Omental fat pad (tissue), 4 donors: ENCODE measurements around the gene KRT23. TPM values are rescaled to one million over a fixed set of nuclear protein-coding genes. Genes with fewer than 3 reads are reported as not detected.

Experiments
- ATAC-seq: fragments of 150-250 bp; one replicate; pipeline ENCODE4 v1.9.1; 2016; ENCODE audit warnings: mild to moderate bottlenecking, moderate library complexity; ENCODE audit not compliant: low FRiP score
- DNase-seq: peaks from one replicate; pipeline ENCODE4 v3.0.0-alpha.2; 2019; ENCODE audit warnings: low spot score
- CTCF ChIP-seq, 3 donors: fragments of 450-650 bp; IDR thresholded peaks; one replicate each; pipeline ENCODE4 v1.5.1; 2016 to 2017; ENCODE audit warnings: antibody characterized with exemption in 3 of 3, mild to moderate bottlenecking in 3 of 3, moderate library complexity in 2 of 3
- total RNA-seq, 4 donors: library from RNA; depleted of rRNA; stranded (reverse); fragments of >200 nt; gene quantifications; one replicate each; pipeline ENCODE4 v1.1.0, GENCODE V29; 2016

The KRT23 gene
- total RNA-seq, 4 donors from 2014 or later, result 4.3 TPM; not detected in 3

- no peak for TF ChIP-seq CTCF (IDR thresholded peaks at IDR 0.05)
- DNase-seq, result no peak
- ATAC-seq, result no peak
These were observed 24.1 kb upstream of the KRT23 start for GRCh38 chr17:40961591-40961990.

GRCh38 chr17:40960144-40960543, 22.7 kb upstream of the KRT23 start:
- ATAC-seq (peak; percentile 70), DNase-seq (no peak)
- TF ChIP-seq CTCF (IDR thresholded peaks at IDR 0.05), result no peak

GRCh38 chr17:40958086-40958953, 20.9 kb upstream of the KRT23 start:
- ATAC-seq, result no peak
- no peak for DNase-seq

DNA sequence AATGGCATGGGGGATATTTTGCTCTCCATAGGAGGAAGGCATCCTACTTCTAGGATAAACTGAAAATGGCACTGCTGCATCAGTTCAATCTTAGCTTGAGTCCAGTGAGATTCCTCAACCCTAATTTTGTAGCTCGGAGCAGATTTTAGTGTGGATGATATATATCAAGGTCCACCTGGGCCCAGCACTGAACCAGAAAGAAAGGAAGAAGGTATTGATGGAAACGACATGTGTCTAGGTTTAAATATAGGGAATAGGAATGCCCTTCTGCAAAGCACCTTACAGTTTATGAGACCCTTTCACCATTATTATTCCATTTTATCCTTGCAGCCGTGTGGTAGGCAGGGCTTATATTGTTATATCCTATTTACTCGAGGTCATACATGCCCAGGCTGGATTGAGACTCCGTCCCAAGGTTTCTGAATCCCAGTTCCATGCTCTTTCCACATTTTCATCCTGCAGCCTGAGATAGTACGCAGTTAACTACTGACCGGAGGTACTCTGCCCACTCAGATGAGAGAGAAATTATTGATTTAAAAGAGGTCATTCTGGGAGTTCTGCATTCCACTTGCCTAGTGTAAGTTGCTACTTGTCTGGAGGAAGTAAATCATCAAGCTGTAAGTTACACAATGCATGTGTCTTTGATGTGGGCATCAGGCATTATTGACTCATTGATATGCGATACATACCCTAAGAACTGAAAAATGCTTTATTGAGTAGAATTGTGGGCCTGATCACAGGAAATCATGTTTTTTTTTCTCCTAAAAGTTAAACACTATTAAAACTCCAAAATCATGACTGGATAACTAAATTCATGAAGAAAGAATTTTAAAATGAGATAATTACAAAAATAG, 19.2 kb upstream of the KRT23 start:
- ATAC-seq, result no peak
- no peak for TF ChIP-seq CTCF (IDR thresholded peaks at IDR 0.05)
- no peak for DNase-seq

More at GRCh38 chr17:40958086-40958953, 20.9 kb upstream of the KRT23 start:
- TF ChIP-seq CTCF (IDR thresholded peaks at IDR 0.05), result no peak

DNA sequence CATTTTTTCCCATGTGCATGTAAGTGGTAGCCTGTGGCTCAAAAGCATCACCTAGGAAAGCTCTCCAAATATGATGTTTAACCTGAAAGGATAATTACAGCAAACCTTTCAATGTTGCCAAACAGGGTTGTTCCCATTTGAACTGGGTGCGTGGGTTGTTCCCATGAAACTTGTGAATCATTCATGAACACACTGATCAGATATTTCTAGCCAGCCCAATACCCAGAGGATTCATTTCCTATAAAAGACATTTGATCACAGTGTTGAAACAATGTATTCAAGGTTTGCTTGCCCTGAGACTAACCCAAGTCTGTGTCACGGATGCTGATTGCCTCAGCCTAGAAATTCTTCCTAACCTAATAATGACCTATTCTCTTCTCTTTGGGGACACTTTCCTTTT, 16.4 kb upstream of the KRT23 start:
- no peak for ATAC-seq
- TF ChIP-seq CTCF (IDR thresholded peaks at IDR 0.05), result no peak
- DNase-seq, result no peak

DNA sequence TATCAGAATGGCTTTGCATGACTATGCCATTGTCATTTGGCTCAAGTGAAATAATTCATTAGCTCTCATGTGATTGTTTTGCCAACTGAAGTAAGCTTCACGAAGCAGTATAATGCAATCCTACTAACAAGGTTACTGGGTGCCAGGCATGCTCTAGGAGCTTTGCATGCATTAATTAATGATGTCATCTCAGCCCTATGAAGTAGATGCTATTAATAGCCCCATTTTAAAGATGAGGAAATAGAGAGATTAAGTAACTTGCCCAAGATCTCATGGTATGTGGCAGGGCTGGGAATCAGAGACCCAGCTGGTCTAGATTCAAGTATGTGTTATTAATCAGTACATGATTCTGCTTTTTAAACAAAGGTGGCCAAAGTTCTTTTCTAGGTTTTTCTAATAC, 15.2 kb upstream of the KRT23 start:
- ATAC-seq, result no peak

More for the DNA sequence above, 15.2 kb upstream of the KRT23 start:
- no peak for DNase-seq
- TF ChIP-seq CTCF (IDR thresholded peaks at IDR 0.05), result no peak
